G401 (cell line): ENCODE results near the gene GIMAP2. TPM values are rescaled to one million over a fixed set of nuclear protein-coding genes. Genes with fewer than 3 reads are reported as not detected.

Source experiments
- DNase-seq: peaks from one replicate; pipeline ENCODE4 v3.0.0-alpha.2; 2015; ENCODE audit warnings: low spot score
- in situ Hi-C: cut with HindIII; loops from 2 replicates; pipeline ENCODE4 v1.10.0; 2016; ENCODE audit warnings: low sequenced_read_pairs, mixed read lengths
- total RNA-seq: library from RNA; depleted of rRNA; stranded (reverse); fragments of >200 nt; shearing (Covaris generic); gene quantifications from 2 replicates; pipeline ENCODE4 v1.2.3, GENCODE V29; 2014

GIMAP2 gene
- total RNA-seq, 1 experiment from 2014 or later = not detected

DNA sequence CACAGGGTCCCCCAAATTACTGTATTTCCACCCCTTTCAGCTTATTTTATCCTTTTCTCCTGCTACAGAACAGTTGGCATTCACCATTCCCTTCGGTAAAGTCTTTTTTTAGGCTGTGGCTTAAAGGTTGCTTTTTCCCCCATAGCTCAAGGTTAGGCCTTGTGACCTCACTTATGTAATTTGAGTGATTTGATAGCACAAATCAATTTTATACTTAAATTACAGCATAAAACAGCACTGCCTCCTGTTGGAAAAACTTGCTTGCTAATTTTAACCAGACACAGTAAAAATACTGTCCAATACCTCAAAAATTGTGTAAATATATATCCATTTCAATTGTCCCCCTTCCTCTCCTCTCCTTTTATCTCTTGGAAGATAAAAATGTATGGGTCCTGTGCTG, 38.0 kb downstream of the GIMAP2 start:
- in situ Hi-C loops = no loop called here
- no peak for DNase-seq

DNA sequence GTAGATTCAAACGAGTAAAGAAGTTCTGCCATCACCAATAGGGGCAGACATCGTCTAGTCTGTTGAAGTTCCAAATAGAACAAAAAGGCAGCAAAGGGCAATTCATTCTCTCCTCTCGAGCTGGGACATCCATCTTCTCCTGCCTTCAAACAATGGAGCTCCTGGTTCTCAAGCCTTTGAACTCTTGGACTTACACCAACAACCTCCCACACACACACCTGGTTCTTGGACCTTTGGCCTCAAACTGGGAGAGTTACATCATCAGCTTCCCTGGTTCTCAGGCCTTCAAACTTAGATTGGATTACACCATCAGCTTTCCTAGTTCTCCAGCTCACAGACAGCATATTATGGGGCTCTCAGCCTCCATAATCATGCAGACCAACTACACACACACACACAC, 41.9 kb downstream of the GIMAP2 start:
- DNase-seq = no peak
- in situ Hi-C loops = no loop called here

DNA sequence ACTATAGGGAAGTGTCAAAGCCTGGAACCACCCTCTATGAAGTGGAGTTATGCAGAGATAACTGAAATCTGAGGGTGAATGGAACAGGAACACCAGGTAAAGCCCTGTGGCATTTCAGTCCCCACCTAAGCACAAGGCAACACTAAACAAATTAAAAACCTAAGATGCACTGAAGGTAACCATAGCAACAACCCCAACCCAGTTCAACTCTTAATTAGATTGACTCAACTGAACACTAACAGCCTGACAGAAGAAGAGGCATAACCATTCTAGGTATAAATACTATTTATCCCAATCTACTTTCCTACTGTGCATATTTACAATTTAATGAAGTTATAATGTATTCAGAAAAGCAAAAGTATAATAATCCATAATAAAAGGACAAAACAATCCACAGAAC, 42.5 kb downstream of the GIMAP2 start:
- in situ Hi-C loops = no loop called here
- DNase-seq = no peak

DNA sequence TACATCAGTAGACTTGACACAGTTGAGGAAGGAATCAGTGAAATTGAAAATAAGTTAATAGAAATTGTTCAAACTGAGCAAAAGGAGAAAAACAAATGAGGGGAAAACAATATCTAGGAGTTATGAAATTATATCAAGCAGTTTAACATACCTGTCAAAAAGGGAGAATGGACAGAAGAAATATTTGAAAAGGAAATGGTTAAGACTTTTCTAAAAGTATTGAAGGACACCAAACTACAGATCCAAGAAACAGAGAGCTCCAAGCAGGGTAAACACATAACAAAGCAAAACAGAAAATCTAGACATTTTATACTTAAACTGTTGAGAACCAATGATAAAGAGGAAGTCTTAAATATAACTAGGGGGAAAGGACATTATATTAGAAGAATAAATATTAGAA, 43.1 kb downstream of the GIMAP2 start:
- DNase-seq = no peak
- in situ Hi-C loops = no loop called here

DNA sequence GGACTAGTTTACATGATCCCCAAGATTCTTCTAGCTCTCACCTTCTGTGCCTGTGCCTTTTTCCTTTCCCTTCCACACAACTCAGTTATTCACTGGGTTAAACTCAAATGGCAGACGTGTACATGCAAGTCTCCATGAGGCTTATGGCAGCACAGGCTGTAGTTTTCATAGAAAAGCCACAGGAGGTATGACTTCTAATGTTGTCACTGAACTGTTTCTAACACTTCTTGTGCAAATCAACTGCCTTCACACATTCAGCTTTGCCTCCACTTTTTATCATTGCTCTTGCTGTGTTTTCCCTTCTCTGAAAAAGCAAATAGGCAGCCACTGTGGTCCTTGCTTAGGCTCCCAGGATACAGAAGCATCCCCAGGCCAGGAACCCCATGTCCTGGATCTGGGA, 46.4 kb downstream of the GIMAP2 start:
- in situ Hi-C loops = no loop called here
- DNase-seq = no peak

DNA sequence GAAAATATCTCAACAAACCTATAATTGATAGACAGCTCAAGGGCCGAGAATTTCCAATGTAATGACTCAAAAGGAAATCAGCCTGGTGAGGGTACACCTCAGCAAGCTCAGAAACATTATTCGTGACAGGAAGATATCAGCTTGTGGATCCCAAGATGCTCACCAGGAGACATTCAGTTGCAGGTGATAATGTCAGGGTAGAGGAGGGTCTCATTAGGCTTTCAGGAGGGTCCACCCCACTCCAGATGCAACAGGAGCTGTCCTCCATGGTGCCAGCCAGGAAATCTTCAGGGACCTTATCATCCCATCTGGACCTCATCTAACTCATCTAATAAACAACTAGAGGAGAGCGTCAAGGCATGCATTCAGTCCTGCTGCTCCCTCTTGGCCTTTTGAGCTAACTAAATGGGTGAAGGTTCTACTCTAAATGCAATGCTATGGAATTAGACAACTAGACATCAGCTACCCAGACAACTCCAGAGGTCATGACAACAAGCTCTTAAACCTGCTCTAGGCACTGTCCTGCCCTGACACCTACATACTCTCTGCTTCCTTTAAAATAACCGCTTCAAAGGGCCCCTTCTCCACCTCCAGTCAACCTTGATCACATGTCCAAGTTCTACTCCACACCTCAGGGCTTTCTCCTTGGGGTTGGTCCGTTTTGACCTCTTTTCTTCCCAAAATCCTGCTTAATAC, 47.4 kb downstream of the GIMAP2 start:
- in situ Hi-C loops = no loop called here
- no peak for DNase-seq

DNA sequence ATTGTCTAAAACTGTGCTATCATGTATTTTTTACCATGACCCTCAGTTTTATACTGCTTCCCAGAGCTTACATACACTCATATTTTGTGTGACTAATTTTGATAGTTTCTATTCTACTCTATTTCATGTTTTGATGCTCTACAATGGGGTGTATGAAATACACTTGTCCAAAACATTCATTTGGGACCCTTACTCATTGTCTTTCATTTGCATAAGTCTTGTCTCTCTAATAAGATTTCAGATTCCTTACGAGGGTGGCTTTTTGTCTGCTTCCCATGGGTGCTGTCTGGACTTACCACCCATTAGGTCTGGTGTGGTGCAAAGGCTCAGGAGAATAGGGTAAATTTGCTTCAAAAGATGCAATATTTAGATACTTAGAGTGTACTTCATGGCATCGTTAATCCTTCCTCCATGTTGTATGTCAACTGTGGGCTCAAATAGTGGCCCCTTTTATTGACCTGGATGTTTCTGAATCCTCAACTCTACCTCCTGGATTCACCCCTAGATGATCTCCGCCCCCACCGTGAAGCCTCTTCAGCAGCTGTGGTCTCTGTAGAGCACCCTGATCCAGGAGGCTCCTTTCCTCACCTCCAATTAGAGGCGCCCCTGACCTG, 48.1 kb downstream of the GIMAP2 start:
- in situ Hi-C loops = no loop called here

DNA sequence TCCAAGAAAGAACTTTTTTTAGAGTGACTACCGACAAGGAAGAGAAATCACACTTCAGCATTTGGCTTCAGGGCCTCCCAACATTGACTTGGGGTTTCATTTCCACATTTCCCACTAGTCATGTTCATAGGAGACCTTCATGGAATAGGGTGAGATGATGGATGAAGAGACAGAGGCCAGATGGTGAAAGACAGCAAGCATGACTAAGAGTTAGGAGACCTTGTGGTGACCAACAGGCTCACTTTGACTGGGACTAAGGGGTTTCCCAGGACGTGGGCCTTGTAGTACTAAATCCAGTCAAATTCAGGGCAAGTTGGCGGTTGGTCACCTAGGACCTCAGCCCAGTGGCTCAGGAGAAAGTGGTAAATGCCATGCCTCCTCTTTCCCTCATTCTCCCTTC, 48.7 kb downstream of the GIMAP2 start:
- DNase-seq = no peak
- in situ Hi-C loops = no loop called here

More for the DNA sequence above, 48.1 kb downstream of the GIMAP2 start:
- no peak for DNase-seq

DNA sequence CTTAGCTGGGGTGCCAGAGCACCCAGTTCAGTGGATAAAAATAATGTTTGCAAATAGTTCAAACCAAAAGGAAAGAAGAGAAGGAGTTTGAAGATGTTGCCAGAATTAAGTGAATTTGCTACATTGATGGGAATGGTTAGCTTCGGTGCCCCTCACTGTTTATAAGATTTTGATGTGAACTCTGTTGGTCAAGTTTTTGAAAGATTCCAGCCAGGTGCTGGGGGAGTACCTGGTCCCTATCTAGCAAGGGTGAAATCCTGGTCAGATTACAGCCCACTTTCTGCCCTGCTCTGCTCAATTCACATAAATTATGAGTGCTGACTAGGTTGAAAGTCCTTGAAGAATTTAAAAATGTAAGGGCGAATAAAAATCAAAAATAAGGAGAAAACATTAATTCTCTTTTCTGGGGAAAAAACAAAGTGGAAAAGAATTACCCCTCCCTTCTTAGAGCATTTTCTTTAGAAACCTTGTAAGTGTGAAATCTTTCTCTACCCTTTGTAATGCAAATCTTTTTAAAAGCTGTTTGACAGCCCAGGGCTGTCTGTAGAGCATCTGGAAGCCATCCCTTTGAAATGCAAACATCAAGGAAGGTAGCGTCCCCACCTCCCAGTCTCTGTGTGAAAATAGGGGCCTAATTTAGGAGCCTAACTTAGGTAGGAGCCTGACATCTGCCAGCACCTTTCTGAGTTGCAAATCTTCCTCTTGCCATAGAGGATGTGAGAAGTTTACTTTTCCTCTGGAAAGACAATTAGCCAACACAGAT, 50.3 kb downstream of the GIMAP2 start:
- in situ Hi-C loops = no loop called here
- no peak for DNase-seq

DNA sequence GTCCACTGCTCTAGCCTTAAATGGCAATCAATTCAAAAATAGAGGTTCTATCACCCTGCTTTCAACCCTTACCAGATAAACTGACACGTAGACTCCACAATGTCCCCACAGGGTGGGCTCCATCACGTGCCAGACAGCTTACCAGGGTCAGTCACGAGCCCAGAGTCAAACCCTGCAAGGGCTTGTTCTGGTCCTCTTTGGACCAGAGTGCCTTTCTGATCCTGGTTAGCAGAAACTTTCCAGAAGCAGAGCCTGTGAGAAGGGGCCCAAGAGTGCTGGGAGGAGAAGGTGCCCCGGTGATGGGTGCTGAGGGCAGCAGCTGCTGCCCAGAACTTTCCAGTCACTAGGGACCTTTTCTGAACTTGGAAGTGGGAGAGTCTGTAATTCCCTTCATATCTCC, 51.4 kb downstream of the GIMAP2 start:
- DNase-seq = no peak
- in situ Hi-C loops = no loop called here

DNA sequence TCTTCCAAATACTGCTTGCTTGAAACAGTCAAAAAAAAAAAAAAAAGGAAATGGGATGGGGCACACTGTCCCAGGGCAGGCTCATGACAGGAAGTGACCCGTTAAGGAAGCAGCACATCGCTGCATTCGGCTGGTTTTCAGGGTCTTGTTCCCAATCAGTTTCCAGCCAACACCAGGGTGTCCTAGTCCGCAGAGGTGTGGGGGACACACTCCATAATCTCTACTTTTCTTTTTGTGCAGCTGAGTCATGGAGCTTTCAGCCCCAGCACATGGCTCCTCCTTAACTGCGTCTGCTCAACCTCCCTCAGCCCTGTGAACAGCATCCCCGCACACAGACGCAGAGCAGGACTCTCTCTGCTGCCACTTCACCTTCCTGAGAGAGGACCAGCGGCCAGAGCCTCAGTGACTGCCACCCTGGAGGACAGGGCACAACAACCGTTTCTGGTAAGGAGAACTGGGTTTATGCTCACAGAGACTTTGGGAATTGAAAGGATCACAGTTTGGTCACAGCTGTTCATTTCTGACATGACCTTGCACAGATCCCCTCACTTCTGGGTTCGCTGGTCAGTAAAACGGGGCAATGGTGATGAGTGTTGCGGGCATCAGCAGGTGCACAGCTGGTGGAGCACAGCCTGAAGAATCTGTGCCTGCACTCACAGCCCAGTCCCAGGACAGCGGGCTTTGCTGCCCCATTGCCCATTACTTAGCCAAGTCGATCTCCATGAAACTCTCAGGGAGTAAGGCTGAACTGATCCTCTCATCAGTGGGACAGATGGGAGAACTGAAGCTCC, 52.0 kb downstream of the GIMAP2 start, which contains the start of gene GIMAP5:
GIMAP5 (plus strand) TSS at position 154 of the 791 bp plus-strand sequence. CDS start 3,467 bp downstream, outside the sequence.
- no peak for DNase-seq
- in situ Hi-C loops = no loop called here

DNA sequence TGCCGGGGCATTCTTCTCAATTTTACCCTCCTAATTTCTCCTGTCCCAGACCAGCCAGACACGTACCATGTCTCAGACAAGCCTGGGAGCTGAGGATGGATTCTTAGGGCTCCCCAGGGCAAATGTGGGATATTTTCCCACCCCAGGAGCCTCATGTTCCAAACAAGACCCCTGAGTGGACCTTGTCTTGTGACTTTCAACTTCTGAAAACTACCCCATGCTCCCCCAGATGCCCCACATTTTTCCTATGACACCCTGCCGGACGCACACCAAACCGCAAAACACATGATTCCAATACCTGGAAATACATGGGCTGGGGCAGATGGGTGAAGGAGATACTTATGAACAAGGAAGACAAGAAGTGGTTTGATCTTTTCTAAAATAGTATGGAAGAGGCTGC, 52.6 kb downstream of the GIMAP2 start:
- in situ Hi-C loops = no loop called here
- no peak for DNase-seq

DNA sequence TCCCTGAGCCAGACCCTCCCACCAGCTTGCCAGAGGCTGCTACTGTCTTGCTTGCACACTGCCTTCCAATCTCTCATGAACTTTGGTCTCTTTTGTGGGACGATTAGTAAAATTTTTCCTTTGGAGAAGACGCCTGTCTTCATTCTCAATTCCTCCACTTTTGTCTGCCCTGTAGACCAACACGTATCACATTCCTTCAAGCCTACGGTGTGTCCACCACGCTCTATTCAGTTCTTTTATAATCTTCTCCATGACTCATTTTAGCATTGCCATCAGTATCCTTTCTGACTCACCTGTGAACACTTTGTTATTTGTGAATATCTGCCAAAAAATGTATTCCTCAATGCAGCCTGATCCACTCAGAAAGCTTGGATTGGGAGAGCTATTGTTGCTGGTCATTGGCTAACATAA, 53.1 kb downstream of the GIMAP2 start:
- in situ Hi-C loops = no loop called here
- no peak for DNase-seq

DNA sequence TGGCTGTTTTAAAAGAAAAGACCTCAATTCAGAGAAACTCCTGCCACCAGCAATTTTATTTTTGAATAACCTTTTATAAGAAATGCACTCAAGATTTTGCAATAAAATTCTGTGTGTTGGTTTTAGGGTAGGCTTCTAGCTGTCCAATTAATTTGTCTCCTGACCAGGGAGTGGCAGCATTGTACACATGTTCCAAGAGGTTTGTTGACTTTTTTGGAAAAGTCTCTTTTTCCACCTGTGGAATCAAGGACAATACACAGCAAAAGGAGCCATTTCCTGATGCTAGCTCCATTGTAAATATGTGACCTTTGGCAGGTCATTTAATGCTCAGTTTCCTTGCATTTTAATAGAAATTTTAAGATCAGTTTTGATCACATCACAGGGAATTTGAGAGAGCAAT, 53.5 kb downstream of the GIMAP2 start:
- DNase-seq = no peak
- in situ Hi-C loops = no loop called here

DNA sequence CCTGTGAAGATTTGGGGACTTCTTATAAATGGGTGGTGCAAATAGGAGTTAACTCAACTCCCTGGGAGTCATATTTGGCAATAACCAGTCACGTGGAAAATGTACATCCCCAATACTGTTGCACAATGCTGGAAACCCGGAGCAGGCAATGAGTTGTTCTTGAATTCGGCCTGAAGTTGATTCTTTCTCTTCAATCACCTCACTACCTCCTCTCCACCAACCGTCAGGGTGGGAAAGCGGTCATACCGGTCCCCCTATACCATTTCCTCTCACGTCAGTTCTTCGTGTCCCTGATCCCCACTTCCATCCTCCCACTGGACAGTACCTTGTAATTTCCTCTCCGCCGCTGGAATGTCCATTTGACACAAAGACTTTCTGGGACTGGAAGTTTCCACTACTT, 54.5 kb downstream of the GIMAP2 start:
- no peak for DNase-seq
- in situ Hi-C loops = no loop called here

DNA sequence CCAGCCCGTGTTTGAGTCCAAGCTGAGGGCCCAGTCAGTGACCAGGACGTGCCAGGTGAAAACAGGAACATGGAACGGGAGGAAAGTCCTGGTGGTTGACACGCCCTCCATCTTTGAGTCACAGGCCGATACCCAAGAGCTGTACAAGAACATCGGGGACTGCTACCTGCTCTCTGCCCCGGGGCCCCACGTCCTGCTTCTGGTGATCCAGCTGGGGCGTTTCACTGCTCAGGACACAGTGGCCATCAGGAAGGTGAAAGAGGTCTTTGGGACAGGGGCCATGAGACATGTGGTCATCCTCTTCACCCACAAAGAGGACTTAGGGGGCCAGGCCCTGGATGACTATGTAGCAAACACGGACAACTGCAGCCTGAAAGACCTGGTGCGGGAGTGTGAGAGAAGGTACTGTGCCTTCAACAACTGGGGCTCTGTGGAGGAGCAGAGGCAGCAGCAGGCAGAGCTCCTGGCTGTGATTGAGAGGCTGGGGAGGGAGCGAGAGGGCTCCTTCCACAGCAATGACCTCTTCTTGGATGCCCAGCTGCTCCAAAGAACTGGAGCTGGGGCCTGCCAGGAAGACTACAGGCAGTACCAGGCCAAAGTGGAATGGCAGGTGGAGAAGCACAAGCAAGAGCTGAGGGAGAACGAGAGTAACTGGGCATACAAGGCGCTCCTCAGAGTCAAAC, 56.9 kb downstream of the GIMAP2 start:
- no peak for DNase-seq
- in situ Hi-C loops = no loop called here
